Liver (tissue), 9 donors: ENCODE measurements around the gene KRT80. TPM values are rescaled to one million over a fixed set of nuclear protein-coding genes. Genes with fewer than 3 reads are reported as not detected.

Source experiments
- DNase-seq: peaks from one replicate; pipeline ENCODE4 v3.0.0-alpha.2; 2017; ENCODE audit warnings: low spot score
- H3K27ac ChIP-seq, 2 donors: one replicate each; pipeline ENCODE4 v1.7.0; 2013; ENCODE audit warnings: inconsistent platforms in 2 of 2, low read length in 2 of 2, control low read depth in 1 of 2, low read depth in 1 of 2, mild to moderate bottlenecking in 1 of 2
- H3K27me3 ChIP-seq, 4 donors: one replicate each; pipeline versions ENCODE4 v1.6.1 to v1.7.0; 2013; ENCODE audit warnings: low read length in 3 of 4, inconsistent platforms in 1 of 4, mild to moderate bottlenecking in 1 of 4, moderate library complexity in 1 of 4; ENCODE audit not compliant: control insufficient read depth in 4 of 4, insufficient read depth in 4 of 4
- H3K36me3 ChIP-seq, 4 donors: one replicate each; pipeline versions ENCODE4 v1.6.1 to v1.7.0; 2013; ENCODE audit warnings: low read length in 3 of 4, mild to moderate bottlenecking in 3 of 4, low read depth in 1 of 4, moderate library complexity in 1 of 4; ENCODE audit not compliant: control insufficient read depth in 4 of 4, insufficient read depth in 3 of 4
- H3K4me1 ChIP-seq, 4 donors: one replicate each; pipeline versions ENCODE4 v1.6.1 to v1.7.0; 2013; ENCODE audit warnings: low read length in 3 of 4, mild to moderate bottlenecking in 3 of 4, moderate library complexity in 1 of 4; ENCODE audit not compliant: control insufficient read depth in 4 of 4, insufficient read depth in 4 of 4
- H3K4me3 ChIP-seq, 3 donors: one replicate each; pipeline versions ENCODE4 v1.6.1 to v1.7.0; 2013; ENCODE audit warnings: low read length in 3 of 3, control low read depth in 1 of 3, low read depth in 1 of 3, mild to moderate bottlenecking in 1 of 3
- H3K9ac ChIP-seq, 2 donors: one replicate each; pipeline ENCODE4 v1.7.0; 2013; ENCODE audit warnings: low read length in 2 of 2, mild to moderate bottlenecking in 2 of 2, moderate library complexity in 2 of 2, control low read depth in 1 of 2, low read depth in 1 of 2
- H3K9me3 ChIP-seq, 4 donors: one replicate each; pipeline versions ENCODE4 v1.6.1 to v1.7.0; 2013; ENCODE audit warnings: low read length in 3 of 4; ENCODE audit not compliant: control insufficient read depth in 4 of 4
- ATF3 ChIP-seq: IDR thresholded peaks from 2 replicates; pipeline ENCODE4 v1.6.1; 2016; ENCODE audit warnings: antibody characterized with exemption
- FOXA1 ChIP-seq: IDR thresholded peaks from 2 replicates; pipeline ENCODE4 v1.6.1; 2016; ENCODE audit warnings: antibody characterized with exemption
- GABPA ChIP-seq, 2 donors: IDR thresholded peaks in 1 of 2; conservative IDR thresholded peaks in 1 of 2; 2 replicates each; pipeline ENCODE4 v1.6.1; 2016; ENCODE audit warnings: antibody characterized with exemption in 2 of 2, mild to moderate bottlenecking in 1 of 2, moderate library complexity in 1 of 2
- HNF4A ChIP-seq, 2 donors: conservative IDR thresholded peaks; 2 replicates each; pipeline ENCODE4 v1.6.1; 2016; ENCODE audit warnings: antibody characterized with exemption in 2 of 2, mild to moderate bottlenecking in 2 of 2
- HNF4G ChIP-seq: IDR thresholded peaks from 2 replicates; pipeline ENCODE4 v1.6.1; 2016; ENCODE audit warnings: antibody characterized with exemption
- JUND ChIP-seq, 2 donors: IDR thresholded peaks; 2 replicates each; pipeline ENCODE4 v1.6.1; 2016; ENCODE audit warnings: antibody characterized with exemption in 2 of 2
- NR2F2 ChIP-seq: IDR thresholded peaks from 2 replicates; pipeline ENCODE4 v1.6.1; 2016; ENCODE audit warnings: antibody characterized with exemption
- RXRA ChIP-seq, 2 donors: IDR thresholded peaks; 2 replicates each; pipeline ENCODE4 v1.6.1; 2017 to 2018; ENCODE audit warnings: antibody characterized with exemption in 2 of 2, mild to moderate bottlenecking in 1 of 2
- TAF1 ChIP-seq: conservative IDR thresholded peaks from 2 replicates; pipeline ENCODE4 v1.6.1; 2016; ENCODE audit warnings: antibody characterized with exemption, mild to moderate bottlenecking
- YY1 ChIP-seq: IDR thresholded peaks from 2 replicates; pipeline ENCODE4 v1.6.1; 2016; ENCODE audit warnings: antibody characterized with exemption, mild to moderate bottlenecking
- ZBTB33 ChIP-seq: IDR thresholded peaks from 2 replicates; pipeline ENCODE4 v1.6.1; 2016; ENCODE audit warnings: antibody characterized with exemption
- WGBS: extraction: QIAGEN DNeasy Blood & Tissue Kit; methylation state at CpG from one replicate; pipeline ENCODE4 v1.1.7; 2013; 5-methylcytosine and 5-hydroxymethylcytosine counted together
- polyA plus RNA-seq, 2 donors: library from polyadenylated mRNA; stranded (reverse) in 1 of 2; unstranded in 1 of 2; fragments of 200-250 nt in 1 of 2; fragments of >200 nt in 1 of 2; fragmentation: Nextera tagmentation in 1 of 2; extraction: Ambion mirVana in 1 of 2; gene quantifications; one replicate each; pipeline versions ENCODE4 v1.2.1 to v1.2.3, GENCODE V29; 2013 to 2015
- total RNA-seq, 2 donors: library from RNA; depleted of rRNA; stranded (reverse); fragments of >200 nt; gene quantifications; one replicate each; pipeline ENCODE4 v1.2.3, GENCODE V29; 2014
- TF ChIP-seq, protein P1 (sequence below): IDR thresholded peaks from 2 replicates; pipeline ENCODE4 v1.6.1; 2016; ENCODE audit warnings: antibody characterized with exemption, mild to moderate bottlenecking
- TF ChIP-seq, protein P2 (sequence below): fragments of 150-350 bp; IDR thresholded peaks from 2 replicates; pipeline ENCODE4 v1.5.1; 2017; ENCODE audit warnings: improper control_type of control experiment, low read depth, low read length; ENCODE audit not compliant: missing input control
- TF ChIP-seq, protein P3 (sequence below): IDR thresholded peaks from 2 replicates; pipeline ENCODE4 v1.6.1; 2016; ENCODE audit warnings: antibody characterized with exemption
- donor health status: healthy.
- donor health status: healthy.
- donor health status: healthy.
- donor health status: healthy.
- donor health status: healthy.

The KRT80 gene
- total and polyA plus RNA-seq, 4 donors = 0.04 to 0.12 (median 0.07) TPM

GRCh38 chr12:52189376-52190174 lies 2.2 kb downstream of the KRT80 start:
- Histone ChIP-seq H3K4me1 (peaks cover 0 to 5% (median 1%) of the 10 kb centered on the region in 4 donors), H3K9ac (no peak overlapping the region), H3K9me3 (no peaks in the 10 kb centered on the region), H3K27ac (no peak overlapping the region), H3K4me3 (no peak overlapping the region), H3K36me3 (no peaks in the 10 kb centered on the region), H3K27me3 (no peaks in the 10 kb centered on the region)
- TF ChIP-seq ZBTB33 (no peak), FOXA1 (no peak), TAF1 (no peak), GABPA (IDR thresholded peaks at IDR 0.05 in 1 of 2, conservative IDR thresholded peaks at IDR 0.05 in 1 of 2) (no peak), HNF4A (conservative IDR thresholded peaks at IDR 0.05) (no peak), JUND (IDR thresholded peaks at IDR 0.05) (no peak)
- TF ChIP-seq, protein P1, sequence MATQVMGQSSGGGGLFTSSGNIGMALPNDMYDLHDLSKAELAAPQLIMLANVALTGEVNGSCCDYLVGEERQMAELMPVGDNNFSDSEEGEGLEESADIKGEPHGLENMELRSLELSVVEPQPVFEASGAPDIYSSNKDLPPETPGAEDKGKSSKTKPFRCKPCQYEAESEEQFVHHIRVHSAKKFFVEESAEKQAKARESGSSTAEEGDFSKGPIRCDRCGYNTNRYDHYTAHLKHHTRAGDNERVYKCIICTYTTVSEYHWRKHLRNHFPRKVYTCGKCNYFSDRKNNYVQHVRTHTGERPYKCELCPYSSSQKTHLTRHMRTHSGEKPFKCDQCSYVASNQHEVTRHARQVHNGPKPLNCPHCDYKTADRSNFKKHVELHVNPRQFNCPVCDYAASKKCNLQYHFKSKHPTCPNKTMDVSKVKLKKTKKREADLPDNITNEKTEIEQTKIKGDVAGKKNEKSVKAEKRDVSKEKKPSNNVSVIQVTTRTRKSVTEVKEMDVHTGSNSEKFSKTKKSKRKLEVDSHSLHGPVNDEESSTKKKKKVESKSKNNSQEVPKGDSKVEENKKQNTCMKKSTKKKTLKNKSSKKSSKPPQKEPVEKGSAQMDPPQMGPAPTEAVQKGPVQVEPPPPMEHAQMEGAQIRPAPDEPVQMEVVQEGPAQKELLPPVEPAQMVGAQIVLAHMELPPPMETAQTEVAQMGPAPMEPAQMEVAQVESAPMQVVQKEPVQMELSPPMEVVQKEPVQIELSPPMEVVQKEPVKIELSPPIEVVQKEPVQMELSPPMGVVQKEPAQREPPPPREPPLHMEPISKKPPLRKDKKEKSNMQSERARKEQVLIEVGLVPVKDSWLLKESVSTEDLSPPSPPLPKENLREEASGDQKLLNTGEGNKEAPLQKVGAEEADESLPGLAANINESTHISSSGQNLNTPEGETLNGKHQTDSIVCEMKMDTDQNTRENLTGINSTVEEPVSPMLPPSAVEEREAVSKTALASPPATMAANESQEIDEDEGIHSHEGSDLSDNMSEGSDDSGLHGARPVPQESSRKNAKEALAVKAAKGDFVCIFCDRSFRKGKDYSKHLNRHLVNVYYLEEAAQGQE = no peak
- TF ChIP-seq, protein P2, sequence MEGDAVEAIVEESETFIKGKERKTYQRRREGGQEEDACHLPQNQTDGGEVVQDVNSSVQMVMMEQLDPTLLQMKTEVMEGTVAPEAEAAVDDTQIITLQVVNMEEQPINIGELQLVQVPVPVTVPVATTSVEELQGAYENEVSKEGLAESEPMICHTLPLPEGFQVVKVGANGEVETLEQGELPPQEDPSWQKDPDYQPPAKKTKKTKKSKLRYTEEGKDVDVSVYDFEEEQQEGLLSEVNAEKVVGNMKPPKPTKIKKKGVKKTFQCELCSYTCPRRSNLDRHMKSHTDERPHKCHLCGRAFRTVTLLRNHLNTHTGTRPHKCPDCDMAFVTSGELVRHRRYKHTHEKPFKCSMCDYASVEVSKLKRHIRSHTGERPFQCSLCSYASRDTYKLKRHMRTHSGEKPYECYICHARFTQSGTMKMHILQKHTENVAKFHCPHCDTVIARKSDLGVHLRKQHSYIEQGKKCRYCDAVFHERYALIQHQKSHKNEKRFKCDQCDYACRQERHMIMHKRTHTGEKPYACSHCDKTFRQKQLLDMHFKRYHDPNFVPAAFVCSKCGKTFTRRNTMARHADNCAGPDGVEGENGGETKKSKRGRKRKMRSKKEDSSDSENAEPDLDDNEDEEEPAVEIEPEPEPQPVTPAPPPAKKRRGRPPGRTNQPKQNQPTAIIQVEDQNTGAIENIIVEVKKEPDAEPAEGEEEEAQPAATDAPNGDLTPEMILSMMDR = no peak
- no peak for DNase-seq
- 64% methylated on average over 3 of the region's 3 CpGs for WGBS

DNA sequence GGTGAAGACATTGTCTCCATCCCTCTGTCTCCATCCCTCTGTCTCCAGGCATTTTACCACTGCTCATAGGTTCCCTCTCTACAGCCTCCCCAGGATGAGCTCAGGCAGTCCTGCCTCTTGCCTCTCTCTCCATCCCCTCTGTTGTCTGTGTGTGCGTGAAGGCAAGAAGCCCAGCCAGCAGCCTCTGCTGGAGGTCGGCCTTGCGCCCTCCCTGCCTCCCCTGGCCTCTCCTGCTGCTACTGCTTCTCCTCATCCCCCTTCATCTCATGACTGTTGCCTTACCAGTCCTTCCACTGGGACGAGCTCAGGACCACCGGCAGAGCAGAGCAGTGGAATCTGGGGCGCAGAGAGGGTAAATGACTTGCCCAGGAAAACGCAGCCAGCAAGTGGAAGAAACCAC lies 3.2 kb downstream of the KRT80 start:
- 92% methylated on average over 7 of the region's 7 CpGs for WGBS
- H3K4me1 ChIP-seq = peaks cover 0 to 5% (median 1%) of the 10 kb centered on the region in 4 donors
- TF ChIP-seq HNF4G = no peak
- no peak for TF ChIP-seq NR2F2
- no peak for TF ChIP-seq JUND (IDR thresholded peaks at IDR 0.05)
- no peak for TF ChIP-seq GABPA (IDR thresholded peaks at IDR 0.05 in 1 of 2, conservative IDR thresholded peaks at IDR 0.05 in 1 of 2)
- TF ChIP-seq RXRA (IDR thresholded peaks at IDR 0.05) = no peak
- TF ChIP-seq, protein P1 = no peak
- TF ChIP-seq FOXA1 = no peak
- TF ChIP-seq, protein P2 = no peak
- TF ChIP-seq YY1 = no peak
- TF ChIP-seq, protein P3, sequence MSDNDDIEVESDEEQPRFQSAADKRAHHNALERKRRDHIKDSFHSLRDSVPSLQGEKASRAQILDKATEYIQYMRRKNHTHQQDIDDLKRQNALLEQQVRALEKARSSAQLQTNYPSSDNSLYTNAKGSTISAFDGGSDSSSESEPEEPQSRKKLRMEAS = no peak
- no peak for TF ChIP-seq ATF3

More for the DNA sequence above, 3.2 kb downstream of the KRT80 start:
- H3K4me3 ChIP-seq = no peak overlapping the region
- H3K9ac ChIP-seq = no peak overlapping the region
- H3K36me3 ChIP-seq = no peaks in the 10 kb centered on the region
- no peaks in the 10 kb centered on the region for H3K27me3 ChIP-seq
- no peaks in the 10 kb centered on the region for H3K9me3 ChIP-seq
- H3K27ac ChIP-seq = no peak overlapping the region
- DNase-seq = no peak
